ENCODE data around the gene RPP21. TPM values are rescaled to one million over a fixed set of nuclear protein-coding genes. Genes with fewer than 3 reads are reported as not detected.

RPP21 gene
- total RNA-seq, 4 donors from 2014 or later, result 73.3 to 177 (median 108) TPM

GRCh38 chr6:30334075-30334783 is 10.7 kb upstream of the RPP21 start:
- TF ChIP-seq POLR2A (IDR thresholded peaks at IDR 0.05), result no peak
- TF ChIP-seq, protein P1, sequence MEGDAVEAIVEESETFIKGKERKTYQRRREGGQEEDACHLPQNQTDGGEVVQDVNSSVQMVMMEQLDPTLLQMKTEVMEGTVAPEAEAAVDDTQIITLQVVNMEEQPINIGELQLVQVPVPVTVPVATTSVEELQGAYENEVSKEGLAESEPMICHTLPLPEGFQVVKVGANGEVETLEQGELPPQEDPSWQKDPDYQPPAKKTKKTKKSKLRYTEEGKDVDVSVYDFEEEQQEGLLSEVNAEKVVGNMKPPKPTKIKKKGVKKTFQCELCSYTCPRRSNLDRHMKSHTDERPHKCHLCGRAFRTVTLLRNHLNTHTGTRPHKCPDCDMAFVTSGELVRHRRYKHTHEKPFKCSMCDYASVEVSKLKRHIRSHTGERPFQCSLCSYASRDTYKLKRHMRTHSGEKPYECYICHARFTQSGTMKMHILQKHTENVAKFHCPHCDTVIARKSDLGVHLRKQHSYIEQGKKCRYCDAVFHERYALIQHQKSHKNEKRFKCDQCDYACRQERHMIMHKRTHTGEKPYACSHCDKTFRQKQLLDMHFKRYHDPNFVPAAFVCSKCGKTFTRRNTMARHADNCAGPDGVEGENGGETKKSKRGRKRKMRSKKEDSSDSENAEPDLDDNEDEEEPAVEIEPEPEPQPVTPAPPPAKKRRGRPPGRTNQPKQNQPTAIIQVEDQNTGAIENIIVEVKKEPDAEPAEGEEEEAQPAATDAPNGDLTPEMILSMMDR (IDR thresholded peaks at IDR 0.05), result no peak
- H3K4me3 ChIP-seq (ENCODE audit: low read depth, poor library complexity, severe bottlenecking), result no peak overlapping the region
- DNase-seq (ENCODE audit: low spot score in 2 of 2), result no peak
- WGBS, 2 donors, result 80 to 91% methylated on average over 2 of the region's 2 CpGs
- intact Hi-C loops (cut with DNase I; ENCODE audit: low total_unique reads), result no loop called here

DNA sequence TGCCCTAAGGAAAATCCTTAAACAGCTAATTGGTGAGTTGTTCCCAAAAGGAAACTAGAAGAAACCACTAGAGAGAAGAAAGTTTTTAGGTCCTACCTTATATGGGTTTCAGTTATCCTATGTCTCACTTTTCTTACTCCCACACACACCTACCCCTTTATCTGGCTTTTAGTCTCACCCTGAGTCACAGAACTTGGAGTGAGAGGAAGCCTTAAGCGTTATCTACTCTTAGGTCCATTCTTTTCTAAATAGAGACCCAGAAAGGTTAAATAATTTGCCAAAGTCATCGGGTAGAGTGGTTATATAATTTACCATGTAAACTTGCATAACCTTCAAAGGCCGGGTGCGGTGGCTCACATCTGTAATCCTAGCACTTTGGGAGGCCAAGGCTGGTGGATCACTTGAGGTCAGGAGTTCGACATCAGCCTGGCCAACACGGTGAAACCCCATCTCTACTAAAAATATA is 4.3 kb upstream of the RPP21 start:
- TF ChIP-seq, protein P1 (IDR thresholded peaks at IDR 0.05), result no peak
- no peak for TF ChIP-seq POLR2A (IDR thresholded peaks at IDR 0.05)
- no peak for DNase-seq (ENCODE audit: low spot score in 2 of 2)
- H3K4me3 ChIP-seq (ENCODE audit: low read depth, poor library complexity, severe bottlenecking), result no peak overlapping the region
- WGBS, 2 donors, result 89 to 91% methylated on average over 6 of the region's 6 CpGs
- intact Hi-C loops (cut with DNase I; ENCODE audit: low total_unique reads), result no loop called here

GRCh38 chr6:30341218-30341617 is 3.7 kb upstream of the RPP21 start:
- intact Hi-C loops (cut with DNase I; ENCODE audit: low total_unique reads), result no loop called here
- no peak for DNase-seq (ENCODE audit: low spot score in 2 of 2)
- 95 to 97% methylated on average over 3 of the region's 3 CpGs for WGBS, 2 donors
- TF ChIP-seq, protein P1 (IDR thresholded peaks at IDR 0.05), result no peak
- no peak for TF ChIP-seq POLR2A (IDR thresholded peaks at IDR 0.05)
- no peak overlapping the region for H3K4me3 ChIP-seq (ENCODE audit: low read depth, poor library complexity, severe bottlenecking)

GRCh38 chr6:30341728-30342127 is 3.2 kb upstream of the RPP21 start:
- DNase-seq (ENCODE audit: low spot score in 2 of 2), result no peak
- H3K4me3 ChIP-seq (ENCODE audit: low read depth, poor library complexity, severe bottlenecking), result no peak overlapping the region
- 93 to 96% methylated on average over 16 of the region's 16 CpGs for WGBS, 2 donors
- TF ChIP-seq, protein P1 (IDR thresholded peaks at IDR 0.05), result no peak
- TF ChIP-seq POLR2A (IDR thresholded peaks at IDR 0.05), result no peak
- intact Hi-C loops (cut with DNase I; ENCODE audit: low total_unique reads), result no loop called here

GRCh38 chr6:30344191-30344867 is 627 bp upstream of the RPP21 start:
- no peak overlapping the region for H3K4me3 ChIP-seq (ENCODE audit: low read depth, poor library complexity, severe bottlenecking)
- WGBS, 2 donors, result 59 to 66% methylated on average over 4 of the region's 4 CpGs
- TF ChIP-seq POLR2A (IDR thresholded peaks at IDR 0.05), result no peak
- TF ChIP-seq, protein P1 (IDR thresholded peaks at IDR 0.05), result no peak
- DNase-seq (ENCODE audit: low spot score in 2 of 2), result no peak
- intact Hi-C loops (cut with DNase I; ENCODE audit: low total_unique reads), result no loop called here

Measured in lower leg skin (tissue), 4 donors.